Sciatic nerve (tissue), 2 donors: ENCODE measurements around the gene B4GALNT3. TPM values are rescaled to one million over a fixed set of nuclear protein-coding genes. Genes with fewer than 3 reads are reported as not detected.

Source experiments
- ATAC-seq: fragments of 200-7000 bp; cut with Tn5 transposase; one replicate; pipeline ENCODE4 v1.9.1; 2020; ENCODE audit warnings: mild to moderate bottlenecking, moderate library complexity
- DNase-seq: peaks from one replicate; pipeline ENCODE4 v3.0.0-alpha.2; 2020; ENCODE audit warnings: low spot score
- intact Hi-C: fragments of 100-400 bp; cut with DNase I; formaldehyde crosslinking; loops from one replicate; pipeline ENCODE4 v1.14.2; 2022
- total RNA-seq: library from RNA; stranded (reverse); fragmentation: NEBNext Ultra II Directional; extraction: Animal tissue kit (Norgen Biotek cat#: 25700); gene quantifications from one replicate; pipeline ENCODE4 v1.2.1, GENCODE V29; 2021
- donor health status: DM: no; HTN: no; CAD: no.
- donor health status: DM: no; HTN: no; CAD: no.

The B4GALNT3 gene
- total RNA-seq, 1 donor from 2014 or later, result 28.8 TPM

- intact Hi-C loops, result loop anchor here (10.0 kb wide), 1 partner anchor 391 kb away; no protein-coding TSS in a partner anchor
- DNase-seq (no peak), ATAC-seq (no peak)
Measured at GRCh38 chr12:563787-564298, 104.1 kb downstream of the B4GALNT3 start.

GRCh38 chr12:565161-565560 is 105.4 kb downstream of the B4GALNT3 start:
- intact Hi-C loops, result loop anchor here (5.0 to 10.0 kb wide), 2 partner anchors 390 to 1017 kb away; no protein-coding TSS in a partner anchor
- ATAC-seq, result no peak
- no peak for DNase-seq

- ATAC-seq (no peak), DNase-seq (no peak)
- intact Hi-C loops, result loop anchor here (5.0 to 10.0 kb wide), 2 partner anchors 389 to 1017 kb away; no protein-coding TSS in a partner anchor
Measured at GRCh38 chr12:565589-566105, 105.9 kb downstream of the B4GALNT3 start.

GRCh38 chr12:568486-568885 is 108.7 kb downstream of the B4GALNT3 start:
- intact Hi-C loops, result loop anchor here (5.0 to 10.0 kb wide), 2 partner anchors 386 to 1014 kb away; no protein-coding TSS in a partner anchor
- DNase-seq, result no peak

GRCh38 chr12:569091-569676 is 109.4 kb downstream of the B4GALNT3 start:
- no peak for DNase-seq

More at GRCh38 chr12:568486-568885, 108.7 kb downstream of the B4GALNT3 start:
- ATAC-seq, result no peak

GRCh38 chr12:569803-570434 is 110.2 kb downstream of the B4GALNT3 start:
- intact Hi-C loops, result loop anchor here (5.0 to 10.0 kb wide), 4 partner anchors 75 to 1012 kb away; partner anchors contain the start of gene WNK1
- ATAC-seq, result peak; percentile 90
- DNase-seq, result peak; percentile 95

More at GRCh38 chr12:569091-569676, 109.4 kb downstream of the B4GALNT3 start:
- intact Hi-C loops, result loop anchor here (5.0 to 10.0 kb wide), 2 partner anchors 386 to 1013 kb away; no protein-coding TSS in a partner anchor
- ATAC-seq, result no peak

- intact Hi-C loops, result loop anchor here (10.0 kb wide), 2 partner anchors 74 to 184 kb away; partner anchors contain the start of gene WNK1
- ATAC-seq (peak; percentile 92), DNase-seq (peak; percentile 85)
Measured at GRCh38 chr12:570435-570920, 110.7 kb downstream of the B4GALNT3 start.

GRCh38 chr12:570921-571794 is 111.4 kb downstream of the B4GALNT3 start:
- DNase-seq (peak; percentile 82), ATAC-seq (peak; percentile 69)
- intact Hi-C loops, result loop anchor here (10.0 kb wide), 2 partner anchors 74 to 184 kb away; partner anchors contain the start of gene WNK1

- ATAC-seq (no peak), DNase-seq (peak; percentile 58)
- intact Hi-C loops, result loop anchor here (10.0 kb wide), 2 partner anchors 73 to 183 kb away; partner anchors contain the start of gene WNK1
Measured at GRCh38 chr12:571795-572531, 112.2 kb downstream of the B4GALNT3 start.

GRCh38 chr12:572532-572899 is 112.8 kb downstream of the B4GALNT3 start:
- peak; percentile 42 for DNase-seq
- intact Hi-C loops, result loop anchor here (10.0 kb wide), 2 partner anchors 72 to 182 kb away; partner anchors contain the start of gene WNK1
- ATAC-seq, result no peak

- ATAC-seq (no peak), DNase-seq (peak; percentile 15)
- intact Hi-C loops, result loop anchor here (10.0 kb wide), 2 partner anchors 72 to 182 kb away; partner anchors contain the start of gene WNK1
Measured at GRCh38 chr12:573232-573631, 113.5 kb downstream of the B4GALNT3 start.

GRCh38 chr12:574475-575128 is 114.9 kb downstream of the B4GALNT3 start:
- ATAC-seq (no peak), DNase-seq (peak; percentile 10)
- intact Hi-C loops, result loop anchor here (10.0 kb wide), 2 partner anchors 70 to 180 kb away; partner anchors contain the start of gene WNK1

- no peak for ATAC-seq
- DNase-seq, result peak; percentile 57
- intact Hi-C loops, result loop anchor here (10.0 kb wide), 2 partner anchors 70 to 180 kb away; partner anchors contain the start of gene WNK1
Measured at GRCh38 chr12:575129-575502, 115.4 kb downstream of the B4GALNT3 start.

GRCh38 chr12:575948-576614 is 116.3 kb downstream of the B4GALNT3 start:
- peak; percentile 90 for DNase-seq
- ATAC-seq, result peak; percentile 90
- intact Hi-C loops, result loop anchor here (10.0 kb wide), 2 partner anchors 69 to 179 kb away; partner anchors contain the start of gene WNK1

- DNase-seq (peak; percentile 40), ATAC-seq (no peak)
- intact Hi-C loops, result loop anchor here (10.0 kb wide), 2 partner anchors 68 to 178 kb away; partner anchors contain the start of gene WNK1
Measured at GRCh38 chr12:576615-577110, 116.9 kb downstream of the B4GALNT3 start.
